Parathyroid adenoma (tissue), 2 donors: ENCODE measurements around the gene PACS2.

ENCODE experiments used
- H2AFZ ChIP-seq: fragments of 300-600 bp; sonication (generic); one replicate; pipeline ENCODE4 v1.7.0; 2017; ENCODE audit warnings: antibody characterized with exemption, mild to moderate bottlenecking
- H3K27ac ChIP-seq: fragments of 300-600 bp; sonication (generic); one replicate; pipeline ENCODE4 v1.7.0; 2017
- H3K27me3 ChIP-seq: fragments of 300-600 bp; sonication (generic); one replicate; pipeline ENCODE4 v1.7.0; 2017; ENCODE audit warnings: low read length; ENCODE audit not compliant: control insufficient read depth, insufficient read depth
- H3K36me3 ChIP-seq: fragments of 300-600 bp; sonication (generic); one replicate; pipeline ENCODE4 v1.7.0; 2017; ENCODE audit warnings: low read length; ENCODE audit not compliant: control insufficient read depth, insufficient read depth
- H3K4me1 ChIP-seq: fragments of 300-600 bp; sonication (generic); one replicate; pipeline ENCODE4 v1.7.0; 2017; ENCODE audit warnings: control low read depth
- H3K4me2 ChIP-seq: fragments of 300-600 bp; sonication (generic); one replicate; pipeline ENCODE4 v1.7.0; 2017; ENCODE audit warnings: low read length
- H3K4me3 ChIP-seq: fragments of 300-600 bp; sonication (generic); one replicate; pipeline ENCODE4 v1.7.0; 2017; ENCODE audit warnings: low read depth, low read length
- H3K79me2 ChIP-seq: fragments of 300-600 bp; sonication (generic); one replicate; pipeline ENCODE4 v1.7.0; 2017; ENCODE audit warnings: control low read depth
- H3K9ac ChIP-seq: fragments of 300-600 bp; sonication (generic); one replicate; pipeline ENCODE4 v1.7.0; 2017; ENCODE audit warnings: mild to moderate bottlenecking
- H3K9me3 ChIP-seq: fragments of 300-600 bp; sonication (generic); one replicate; pipeline ENCODE4 v1.7.0; 2017; ENCODE audit warnings: low read length; ENCODE audit not compliant: control insufficient read depth
- TF ChIP-seq, protein P1 (sequence below): fragments of 300-600 bp; sonication (generic); IDR thresholded peaks from one replicate; pipeline ENCODE4 v1.7.0; 2017; ENCODE audit warnings: antibody characterized with exemption, mild to moderate bottlenecking
- donor health status: primary hyperparathyroidism.

Gene PACS2

GRCh38 chr14:105440992-105441391 lies 126.4 kb downstream of the PACS2 start:
- H3K27me3 ChIP-seq = no peaks in the 10 kb centered on the region
- H2AFZ ChIP-seq = no peak overlapping the region
- H3K36me3 ChIP-seq = no peaks in the 10 kb centered on the region

GRCh38 chr14:105442125-105442524 lies 127.6 kb downstream of the PACS2 start:
- Histone ChIP-seq H3K79me2 (peaks cover 38% of the 10 kb centered on the region), H3K4me2 (no peak overlapping the region), H3K4me3 (no peak overlapping the region), H3K36me3 (no peaks in the 10 kb centered on the region), H3K9me3 (no peaks in the 10 kb centered on the region), H3K4me1 (no peaks in the 10 kb centered on the region), H3K27ac (no peak overlapping the region), H2AFZ (no peak overlapping the region), H3K9ac (no peak overlapping the region), H3K27me3 (no peaks in the 10 kb centered on the region)
- TF ChIP-seq, protein P1, sequence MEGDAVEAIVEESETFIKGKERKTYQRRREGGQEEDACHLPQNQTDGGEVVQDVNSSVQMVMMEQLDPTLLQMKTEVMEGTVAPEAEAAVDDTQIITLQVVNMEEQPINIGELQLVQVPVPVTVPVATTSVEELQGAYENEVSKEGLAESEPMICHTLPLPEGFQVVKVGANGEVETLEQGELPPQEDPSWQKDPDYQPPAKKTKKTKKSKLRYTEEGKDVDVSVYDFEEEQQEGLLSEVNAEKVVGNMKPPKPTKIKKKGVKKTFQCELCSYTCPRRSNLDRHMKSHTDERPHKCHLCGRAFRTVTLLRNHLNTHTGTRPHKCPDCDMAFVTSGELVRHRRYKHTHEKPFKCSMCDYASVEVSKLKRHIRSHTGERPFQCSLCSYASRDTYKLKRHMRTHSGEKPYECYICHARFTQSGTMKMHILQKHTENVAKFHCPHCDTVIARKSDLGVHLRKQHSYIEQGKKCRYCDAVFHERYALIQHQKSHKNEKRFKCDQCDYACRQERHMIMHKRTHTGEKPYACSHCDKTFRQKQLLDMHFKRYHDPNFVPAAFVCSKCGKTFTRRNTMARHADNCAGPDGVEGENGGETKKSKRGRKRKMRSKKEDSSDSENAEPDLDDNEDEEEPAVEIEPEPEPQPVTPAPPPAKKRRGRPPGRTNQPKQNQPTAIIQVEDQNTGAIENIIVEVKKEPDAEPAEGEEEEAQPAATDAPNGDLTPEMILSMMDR = no peak

More at GRCh38 chr14:105440992-105441391, 126.4 kb downstream of the PACS2 start:
- no peaks in the 10 kb centered on the region for H3K9me3 ChIP-seq
- no peak overlapping the region for H3K9ac ChIP-seq
- peaks cover 42% of the 10 kb centered on the region for H3K79me2 ChIP-seq
- H3K4me2 ChIP-seq = no peak overlapping the region
- H3K4me1 ChIP-seq = no peaks in the 10 kb centered on the region
- H3K4me3 ChIP-seq = no peak overlapping the region
- TF ChIP-seq, protein P1 = no peak
- no peak overlapping the region for H3K27ac ChIP-seq

GRCh38 chr14:105442834-105443233 lies 128.3 kb downstream of the PACS2 start:
- H3K9me3 ChIP-seq = no peaks in the 10 kb centered on the region
- H3K79me2 ChIP-seq = peaks cover 37% of the 10 kb centered on the region
- H3K9ac ChIP-seq = no peak overlapping the region
- TF ChIP-seq, protein P1 = no peak
- no peak overlapping the region for H3K4me2 ChIP-seq
- H3K4me3 ChIP-seq = no peak overlapping the region
- no peaks in the 10 kb centered on the region for H3K4me1 ChIP-seq
- H2AFZ ChIP-seq = no peak overlapping the region
- H3K27ac ChIP-seq = no peak overlapping the region
- no peaks in the 10 kb centered on the region for H3K27me3 ChIP-seq
- H3K36me3 ChIP-seq = no peaks in the 10 kb centered on the region

GRCh38 chr14:105444859-105445258 lies 130.3 kb downstream of the PACS2 start:
- Histone ChIP-seq H3K36me3 (no peaks in the 10 kb centered on the region), H3K27me3 (no peaks in the 10 kb centered on the region)

GRCh38 chr14:105445290-105445689 lies 130.7 kb downstream of the PACS2 start:
- H3K27me3 ChIP-seq = no peaks in the 10 kb centered on the region
- H2AFZ ChIP-seq = no peak overlapping the region
- H3K9ac ChIP-seq = no peak overlapping the region
- H3K4me3 ChIP-seq = no peak overlapping the region
- no peaks in the 10 kb centered on the region for H3K4me1 ChIP-seq
- peaks cover 22% of the 10 kb centered on the region for H3K79me2 ChIP-seq
- H3K27ac ChIP-seq = no peak overlapping the region
- no peaks in the 10 kb centered on the region for H3K36me3 ChIP-seq
- TF ChIP-seq, protein P1 = no peak
- no peaks in the 10 kb centered on the region for H3K9me3 ChIP-seq
- H3K4me2 ChIP-seq = no peak overlapping the region

More at GRCh38 chr14:105444859-105445258, 130.3 kb downstream of the PACS2 start:
- H3K9me3 ChIP-seq = no peaks in the 10 kb centered on the region
- H3K4me2 ChIP-seq = no peak overlapping the region
- no peak overlapping the region for H3K9ac ChIP-seq
- no peak overlapping the region for H2AFZ ChIP-seq
- no peak overlapping the region for H3K27ac ChIP-seq
- TF ChIP-seq, protein P1 = no peak
- peaks cover 27% of the 10 kb centered on the region for H3K79me2 ChIP-seq
- no peaks in the 10 kb centered on the region for H3K4me1 ChIP-seq
- no peak overlapping the region for H3K4me3 ChIP-seq
